AML-193 (cell line): ENCODE data around the gene DEFB116.
"Not testable (repeated sequence)": the region's sequence is repeated elsewhere in the genome, so short reads cannot be mapped to it uniquely, and the experiment has no call there.

Source experiments
- DNase-seq, 2 experiments: peaks; one replicate each; lab custom pipeline; 2025; lab: John Stamatoyannopoulos, UW

Gene DEFB116

DNA sequence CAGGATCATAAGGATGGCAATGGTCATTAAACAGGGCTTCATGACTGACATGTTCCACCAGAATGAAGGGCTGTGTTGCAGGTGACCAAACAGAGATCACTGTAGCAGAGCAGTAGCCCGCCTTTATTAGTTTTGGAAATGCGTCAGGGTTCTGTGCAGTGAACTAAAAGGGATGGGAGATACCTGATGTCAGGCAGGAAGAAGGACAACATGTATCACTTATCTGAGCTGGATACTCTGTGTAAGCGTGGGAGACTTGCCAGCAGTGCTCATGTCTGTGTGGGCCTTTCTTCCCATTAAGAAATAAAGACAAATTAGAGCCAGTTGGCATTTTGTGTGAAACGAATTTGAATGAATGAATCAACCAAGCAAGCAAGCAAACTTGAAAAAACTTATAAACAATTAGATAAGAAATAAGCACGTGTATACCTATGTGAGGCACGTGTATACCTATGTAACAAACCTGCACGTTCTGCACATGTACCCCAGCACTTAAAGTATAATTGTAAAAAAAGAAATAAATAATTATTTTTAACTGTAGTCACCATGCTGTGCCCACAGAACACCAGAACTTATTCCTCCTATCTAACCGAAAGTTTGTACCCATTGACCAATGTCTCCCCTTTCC, at the start of gene DEFB116:
Gene DEFB116 (minus strand): TSS at position 51 of the 628 bp plus-strand sequence. CDS start 0 bp downstream, at position 51.
- no peak for DNase-seq

GRCh38 chr20:31355981-31356380, 47.6 kb upstream of the DEFB116 start:
- DNase-seq, result no peak

DNA sequence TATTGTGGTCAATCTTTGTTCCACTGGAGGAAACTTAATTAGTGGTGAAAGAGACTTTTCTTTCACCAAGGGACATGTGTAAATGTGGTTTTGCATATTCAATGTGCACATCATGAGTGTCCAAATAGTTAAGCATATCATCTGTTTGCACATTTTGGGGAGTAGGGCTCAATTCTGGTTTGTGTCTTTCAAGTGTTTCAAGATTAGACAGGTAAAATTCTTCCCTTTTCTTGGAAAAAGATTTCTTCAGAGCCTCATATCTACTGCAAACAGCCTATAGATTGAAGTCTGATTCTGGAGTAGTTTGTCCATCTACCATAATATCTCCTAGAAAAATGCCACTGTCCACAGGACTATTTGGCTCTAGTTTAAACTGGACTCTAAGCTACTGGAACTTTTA, 33.1 kb upstream of the DEFB116 start:
- DNase-seq, result no peak

- no peak for DNase-seq
Measured at GRCh38 chr20:31330893-31331292, 22.5 kb upstream of the DEFB116 start.

- DNase-seq, result no peak
Measured at GRCh38 chr20:31322504-31322903, 14.1 kb upstream of the DEFB116 start.

- DNase-seq, result not testable (repeated sequence)
Measured at GRCh38 chr20:31284964-31285363, 23.4 kb downstream of the DEFB116 start.

DNA sequence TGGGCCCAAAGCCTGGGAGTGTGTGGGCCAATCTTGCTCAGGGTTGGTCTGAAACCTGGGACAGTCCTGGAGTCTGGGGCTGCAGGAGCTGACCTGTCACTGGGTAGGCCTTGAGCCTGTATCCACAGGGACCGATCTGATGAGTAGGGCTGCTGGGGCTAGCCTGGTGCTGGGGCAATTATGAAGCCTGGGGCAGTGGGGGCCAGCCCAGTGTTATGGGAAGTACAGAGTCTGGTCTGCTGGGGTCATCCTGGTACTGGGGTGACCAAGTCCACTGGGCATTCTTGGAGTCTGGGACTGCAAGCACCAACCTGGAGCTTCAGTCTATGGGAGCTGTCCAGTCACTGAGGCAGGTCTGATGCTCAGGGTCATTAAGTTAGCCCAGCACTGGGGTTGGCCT, 30.2 kb downstream of the DEFB116 start:
- DNase-seq, result no peak

DNA sequence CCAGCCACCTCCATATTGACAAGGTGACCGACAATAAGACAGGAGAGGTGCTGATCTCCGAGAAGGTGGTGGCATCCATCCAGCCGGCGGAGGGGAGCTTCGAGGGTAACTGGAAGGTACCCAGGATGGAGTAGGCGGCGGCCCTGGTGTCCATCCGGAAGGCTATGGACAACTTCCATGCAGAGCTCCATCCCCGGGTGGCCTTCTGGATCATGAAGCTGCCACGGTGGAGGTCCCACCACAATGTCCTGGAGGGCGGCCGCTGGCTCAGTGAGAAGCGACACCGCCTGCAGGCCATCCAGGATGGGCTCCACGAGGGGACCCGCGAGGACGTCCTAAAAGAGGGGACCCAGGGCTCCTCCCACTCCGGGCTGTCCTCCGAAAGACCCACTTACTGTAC, 33.9 kb downstream of the DEFB116 start:
- no peak for DNase-seq

- peak; percentile 23 to 40 for DNase-seq
Measured at GRCh38 chr20:31260326-31260932, 48.0 kb downstream of the DEFB116 start.

GRCh38 chr20:31257364-31257763, 51.0 kb downstream of the DEFB116 start, which contains the start of gene DEFB115:
TSS of gene DEFB115 (plus strand) at chr20:31257664. CDS start at chr20:31257664, 0 bp downstream.
- no peak for DNase-seq

DNA sequence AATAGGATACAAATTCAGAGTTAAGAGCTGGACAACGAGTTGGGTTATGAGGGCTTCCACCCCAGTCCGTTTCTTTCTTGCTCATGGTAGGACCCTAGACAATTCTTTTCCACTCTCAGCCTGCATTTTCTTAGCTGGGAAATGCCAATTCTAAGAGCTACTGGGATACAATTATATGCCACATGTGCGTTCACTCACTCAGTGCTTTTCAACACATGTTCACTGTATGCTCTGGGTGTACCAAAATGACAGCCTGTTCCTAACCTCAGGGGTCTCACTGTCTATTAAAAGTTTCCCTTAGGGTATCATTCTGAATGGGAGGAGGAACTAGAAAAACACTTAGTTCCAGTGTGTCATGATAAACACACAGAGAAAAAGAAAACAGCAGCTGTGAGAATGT, 51.4 kb downstream of the DEFB116 start:
- DNase-seq, result no peak
